Mesothelial cell of epicardium (in vitro differentiated cells): ENCODE data around the gene BNIP5. TPM values are rescaled to one million over a fixed set of nuclear protein-coding genes. Genes with fewer than 3 reads are reported as not detected.

Experiments
- DNase-seq, 2 experiments: peaks; one replicate each; pipeline ENCODE4 v3.0.0; 2021; ENCODE audit warnings: low spot score in 2 of 2; ENCODE audit not compliant: unreplicated experiment in 2 of 2
- H3K27ac Mint-ChIP-seq: 2 replicates; pipeline ENCODE4 v1.8.0; 2021; ENCODE audit warnings: mixed read lengths
- H3K27me3 Mint-ChIP-seq: 2 replicates; pipeline ENCODE4 v1.8.0; 2021; ENCODE audit warnings: low read depth, mixed read lengths
- H3K36me3 Mint-ChIP-seq: 2 replicates; pipeline ENCODE4 v1.8.0; 2021; ENCODE audit warnings: mixed read lengths
- H3K4me1 Mint-ChIP-seq: 2 replicates; pipeline ENCODE4 v1.8.0; 2021; ENCODE audit warnings: mixed read lengths
- H3K4me3 Mint-ChIP-seq: 2 replicates; pipeline ENCODE4 v1.8.0; 2021; ENCODE audit warnings: mild to moderate bottlenecking, moderate library complexity, mixed read lengths
- H3K9me3 Mint-ChIP-seq: 2 replicates; pipeline ENCODE4 v1.8.0; 2021; ENCODE audit warnings: mixed read lengths
- CTCF ChIP-seq: fragments of 200-600 bp; sonication (generic); IDR thresholded peaks from one replicate; pipeline ENCODE4 v1.5.0; 2021; ENCODE audit warnings: antibody characterized with exemption; ENCODE audit not compliant: unreplicated experiment
- total RNA-seq: library from RNA; stranded (reverse); gene quantifications from 3 replicates; pipeline ENCODE4 v1.2.1, GENCODE V29; 2021

The BNIP5 gene
- total RNA-seq, 1 donor from 2014 or later = not detected

GRCh38 chr6:36297511-36297910 is 39.2 kb downstream of the BNIP5 start:
- Mint-ChIP-seq H3K27ac (no peak overlapping the region), H3K27me3 (peaks cover 2% of the 10 kb centered on the region), H3K9me3 (no peaks in the 10 kb centered on the region), H3K4me1 (no peaks in the 10 kb centered on the region), H3K4me3 (no peak overlapping the region), H3K36me3 (no peaks in the 10 kb centered on the region)
- TF ChIP-seq CTCF = no peak
- DNase-seq = no peak

- Mint-ChIP-seq H3K27me3 (peaks cover 2% of the 10 kb centered on the region), H3K9me3 (no peaks in the 10 kb centered on the region), H3K4me3 (no peak overlapping the region), H3K36me3 (no peaks in the 10 kb centered on the region), H3K27ac (no peak overlapping the region), H3K4me1 (no peaks in the 10 kb centered on the region)
- DNase-seq = no peak
- no peak for TF ChIP-seq CTCF
Observed at GRCh38 chr6:36297051-36297450, 39.6 kb downstream of the BNIP5 start.

GRCh38 chr6:36296240-36296639 is 40.4 kb downstream of the BNIP5 start:
- no peak overlapping the region for H3K4me3 Mint-ChIP-seq
- H3K36me3 Mint-ChIP-seq = no peaks in the 10 kb centered on the region
- TF ChIP-seq CTCF = no peak
- no peaks in the 10 kb centered on the region for H3K9me3 Mint-ChIP-seq
- no peaks in the 10 kb centered on the region for H3K4me1 Mint-ChIP-seq
- H3K27ac Mint-ChIP-seq = no peak overlapping the region
- peaks cover 2% of the 10 kb centered on the region for H3K27me3 Mint-ChIP-seq
- DNase-seq = no peak

GRCh38 chr6:36292170-36292569 is 44.5 kb downstream of the BNIP5 start:
- no peak overlapping the region for H3K27ac Mint-ChIP-seq
- H3K4me3 Mint-ChIP-seq = no peak overlapping the region
- H3K4me1 Mint-ChIP-seq = no peaks in the 10 kb centered on the region
- peaks cover under 1% of the 10 kb centered on the region for H3K27me3 Mint-ChIP-seq
- H3K36me3 Mint-ChIP-seq = no peaks in the 10 kb centered on the region
- no peak for DNase-seq
- TF ChIP-seq CTCF = no peak
- H3K9me3 Mint-ChIP-seq = no peaks in the 10 kb centered on the region

GRCh38 chr6:36290668-36291620 is 45.7 kb downstream of the BNIP5 start:
- Mint-ChIP-seq H3K4me3 (no peak overlapping the region), H3K27me3 (peaks cover 8% of the 10 kb centered on the region), H3K9me3 (no peaks in the 10 kb centered on the region), H3K4me1 (no peaks in the 10 kb centered on the region), H3K36me3 (no peaks in the 10 kb centered on the region), H3K27ac (no peak overlapping the region)
- no peak for DNase-seq
- TF ChIP-seq CTCF = no peak
